OCI-LY3 (cell line): ENCODE data around the gene DOCK2.

ENCODE experiments used
- CTCF ChIP-seq: fragments of 200-600, 300-600 bp; sonication (generic); IDR thresholded peaks from 2 replicates; pipeline ENCODE4 v1.5.1; 2014; ENCODE audit warnings: antibody characterized with exemption, low read length, low read depth
- EZH2phosphoT487 ChIP-seq: fragments of 200-600 bp; shearing (Covaris generic); IDR thresholded peaks from 2 replicates; pipeline ENCODE4 v1.6.1; 2018; ENCODE audit warnings: antibody characterized with exemption, mixed run types, low read depth

DNA sequence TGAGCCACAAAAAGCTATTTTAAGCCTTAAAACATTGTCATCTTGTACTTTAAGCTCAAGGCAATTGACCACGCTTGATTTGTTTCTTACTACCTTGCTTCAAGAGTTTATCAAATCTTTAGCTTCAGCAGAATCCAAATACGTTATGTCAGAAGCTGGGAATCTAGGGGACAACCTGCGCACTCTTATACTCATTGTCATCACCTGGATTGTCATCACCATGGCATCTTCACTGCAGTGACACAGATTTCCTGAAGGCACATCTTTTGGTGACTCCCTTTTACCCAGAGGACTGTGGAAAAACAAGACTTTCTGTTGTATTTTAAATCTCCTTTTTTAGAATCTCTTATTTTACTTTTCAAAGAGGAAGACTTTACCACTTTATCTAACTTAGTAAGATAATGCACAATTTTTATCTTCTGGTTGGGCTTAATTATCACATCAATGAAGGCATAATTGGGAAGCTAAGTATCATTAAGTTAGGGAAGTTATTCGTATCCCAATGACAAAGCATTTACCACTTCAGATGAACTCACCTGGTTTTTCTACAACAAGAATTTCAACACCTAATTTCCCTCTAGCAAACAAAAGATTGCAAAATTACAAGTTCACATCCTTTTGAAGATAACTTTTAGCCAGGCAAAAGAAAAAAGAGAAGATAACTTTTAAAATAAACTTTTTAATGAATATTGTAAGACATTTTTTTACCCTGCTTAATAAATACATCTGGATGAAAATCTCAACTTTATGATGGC lies 162.0 kb downstream of the DOCK2 start:
- TF ChIP-seq CTCF: no peak
- no peak for TF ChIP-seq EZH2phosphoT487
